ENCODE measurements around the gene LONP1.

GRCh38 chr19:5683177-5683886 is 36.6 kb downstream of the LONP1 start:
- TF ChIP-seq CTCF (conservative IDR thresholded peaks at IDR 0.05) (no peak), ZFX (IDR thresholded peaks at IDR 0.05) (no peak)
